ENCODE data around the gene ADGRB3. TPM values are rescaled to one million over a fixed set of nuclear protein-coding genes. Genes with fewer than 3 reads are reported as not detected.

Gene ADGRB3
- total RNA-seq, 1 donor from 2014 or later: 14.9 TPM

DNA sequence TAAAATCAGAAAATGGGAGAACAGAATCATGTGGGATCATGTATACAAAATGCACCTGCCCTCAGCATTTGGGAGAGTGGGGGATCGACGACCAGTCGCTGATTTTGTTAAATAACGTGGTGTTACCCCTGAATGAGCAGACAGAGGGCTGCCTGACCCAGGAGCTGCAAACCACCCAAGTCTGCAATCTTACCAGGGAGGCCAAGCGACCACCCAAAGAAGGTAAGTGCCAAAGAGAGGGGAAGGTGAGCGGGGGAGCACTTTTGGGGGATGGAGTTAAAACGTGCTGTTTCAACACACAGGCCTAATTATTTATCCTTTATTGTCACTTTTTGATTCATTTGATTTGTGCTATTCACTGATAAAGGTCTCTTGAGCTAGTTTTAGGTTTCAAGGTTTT, 4.1 kb downstream of the ADGRB3 start:
- TF ChIP-seq, protein P1, sequence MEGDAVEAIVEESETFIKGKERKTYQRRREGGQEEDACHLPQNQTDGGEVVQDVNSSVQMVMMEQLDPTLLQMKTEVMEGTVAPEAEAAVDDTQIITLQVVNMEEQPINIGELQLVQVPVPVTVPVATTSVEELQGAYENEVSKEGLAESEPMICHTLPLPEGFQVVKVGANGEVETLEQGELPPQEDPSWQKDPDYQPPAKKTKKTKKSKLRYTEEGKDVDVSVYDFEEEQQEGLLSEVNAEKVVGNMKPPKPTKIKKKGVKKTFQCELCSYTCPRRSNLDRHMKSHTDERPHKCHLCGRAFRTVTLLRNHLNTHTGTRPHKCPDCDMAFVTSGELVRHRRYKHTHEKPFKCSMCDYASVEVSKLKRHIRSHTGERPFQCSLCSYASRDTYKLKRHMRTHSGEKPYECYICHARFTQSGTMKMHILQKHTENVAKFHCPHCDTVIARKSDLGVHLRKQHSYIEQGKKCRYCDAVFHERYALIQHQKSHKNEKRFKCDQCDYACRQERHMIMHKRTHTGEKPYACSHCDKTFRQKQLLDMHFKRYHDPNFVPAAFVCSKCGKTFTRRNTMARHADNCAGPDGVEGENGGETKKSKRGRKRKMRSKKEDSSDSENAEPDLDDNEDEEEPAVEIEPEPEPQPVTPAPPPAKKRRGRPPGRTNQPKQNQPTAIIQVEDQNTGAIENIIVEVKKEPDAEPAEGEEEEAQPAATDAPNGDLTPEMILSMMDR (IDR thresholded peaks at IDR 0.05; ENCODE audit: unreplicated experiment): no peak
- no peak for DNase-seq (ENCODE audit: low spot score in 2 of 2, unreplicated experiment in 2 of 2)
- Mint-ChIP-seq H3K4me3 (peak overlapping the region; percentile 58), H3K27ac (no peak overlapping the region), H3K9me3 (no peaks in the 10 kb centered on the region), H3K36me3 (no peaks in the 10 kb centered on the region), H3K4me1 (peaks cover 36% of the 10 kb centered on the region), H3K27me3 (ENCODE audit: low read depth) (peaks cover 69% of the 10 kb centered on the region)

DNA sequence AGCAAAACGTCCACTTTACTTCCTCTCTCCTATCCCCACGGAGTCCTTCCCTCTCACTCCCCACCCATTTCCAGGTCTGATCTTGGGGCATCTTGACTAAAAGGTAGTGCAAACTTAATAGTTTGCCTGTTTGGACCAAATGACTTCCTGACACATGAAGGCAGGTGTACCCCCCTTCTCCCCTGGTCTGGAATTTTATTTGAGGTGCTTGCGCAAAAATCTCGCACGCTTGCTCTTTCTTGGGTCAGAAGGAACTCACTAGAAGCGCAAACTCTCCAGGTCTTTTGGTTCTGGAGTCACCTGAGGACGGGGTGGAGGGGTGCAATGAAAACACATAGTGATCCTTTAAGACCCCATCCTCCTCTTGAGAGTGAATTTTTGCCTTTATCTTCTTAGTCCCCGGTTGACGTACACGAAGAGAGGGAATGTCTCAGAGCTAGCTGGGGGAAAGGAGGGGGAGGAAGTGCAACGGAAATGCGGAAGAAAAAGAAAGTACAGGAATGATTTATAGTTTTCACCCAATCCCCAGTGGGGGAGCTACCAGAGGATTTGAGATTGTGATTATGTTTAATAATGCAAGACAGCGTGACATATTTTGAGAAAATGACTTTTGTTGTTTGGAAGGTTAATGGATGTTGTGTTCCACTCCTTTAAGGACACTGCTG, 4.9 kb downstream of the ADGRB3 start:
- H3K27ac Mint-ChIP-seq: peak overlapping the region; percentile 1
- H3K9me3 Mint-ChIP-seq: no peaks in the 10 kb centered on the region
- no peaks in the 10 kb centered on the region for H3K36me3 Mint-ChIP-seq
- peaks cover 64% of the 10 kb centered on the region for H3K27me3 Mint-ChIP-seq (ENCODE audit: low read depth)
- peaks cover 39% of the 10 kb centered on the region for H3K4me1 Mint-ChIP-seq
- TF ChIP-seq, protein P1 (IDR thresholded peaks at IDR 0.05; ENCODE audit: unreplicated experiment): no peak
- H3K4me3 Mint-ChIP-seq: peak overlapping the region; percentile 58
- DNase-seq (ENCODE audit: low spot score in 2 of 2, unreplicated experiment in 2 of 2): no peak

- Mint-ChIP-seq H3K4me3 (peak overlapping the region; percentile 58), H3K27me3 (ENCODE audit: low read depth) (peaks cover 61% of the 10 kb centered on the region), H3K4me1 (peaks cover 39% of the 10 kb centered on the region), H3K9me3 (no peaks in the 10 kb centered on the region), H3K36me3 (no peaks in the 10 kb centered on the region), H3K27ac (peak overlapping the region; percentile 7)
- TF ChIP-seq, protein P1 (IDR thresholded peaks at IDR 0.05; ENCODE audit: unreplicated experiment): no peak
- DNase-seq (ENCODE audit: low spot score in 2 of 2, unreplicated experiment in 2 of 2): no peak
Observed at GRCh38 chr6:68640491-68640835, 5.4 kb downstream of the ADGRB3 start.

GRCh38 chr6:68641172-68641571, 6.1 kb downstream of the ADGRB3 start:
- TF ChIP-seq, protein P1 (IDR thresholded peaks at IDR 0.05; ENCODE audit: unreplicated experiment): no peak
- DNase-seq (ENCODE audit: low spot score in 2 of 2, unreplicated experiment in 2 of 2): no peak
- Mint-ChIP-seq H3K4me1 (peaks cover 34% of the 10 kb centered on the region), H3K9me3 (no peaks in the 10 kb centered on the region), H3K4me3 (peak overlapping the region; percentile 8), H3K27me3 (ENCODE audit: low read depth) (peaks cover 55% of the 10 kb centered on the region), H3K27ac (no peak overlapping the region), H3K36me3 (no peaks in the 10 kb centered on the region)

GRCh38 chr6:68642081-68642480, 7.0 kb downstream of the ADGRB3 start:
- no peak for DNase-seq (ENCODE audit: low spot score in 2 of 2, unreplicated experiment in 2 of 2)
- H3K9me3 Mint-ChIP-seq: no peaks in the 10 kb centered on the region
- H3K27ac Mint-ChIP-seq: no peak overlapping the region
- no peak overlapping the region for H3K4me3 Mint-ChIP-seq
- H3K4me1 Mint-ChIP-seq: peaks cover 32% of the 10 kb centered on the region
- TF ChIP-seq, protein P1 (IDR thresholded peaks at IDR 0.05; ENCODE audit: unreplicated experiment): no peak
- no peaks in the 10 kb centered on the region for H3K36me3 Mint-ChIP-seq
- peaks cover 48% of the 10 kb centered on the region for H3K27me3 Mint-ChIP-seq (ENCODE audit: low read depth)

Measured in mesothelial cell of epicardium (in vitro differentiated cells).